Astrocyte of the cerebellum (primary cell): ENCODE data around the gene COA1.

Source experiments
- DNase-seq: peaks from one replicate; pipeline ENCODE4 v3.0.0-alpha.2; 2011; ENCODE audit warnings: low read depth
- H3K4me3 ChIP-seq: 2 replicates; pipeline ENCODE4 v1.5.1; 2011; ENCODE audit warnings: mild to moderate bottlenecking, low read depth, low read length, moderate library complexity
- CTCF ChIP-seq: IDR thresholded peaks from 2 replicates; pipeline ENCODE4 v1.5.1; 2012; ENCODE audit warnings: low read length, low read depth, moderate library complexity, mild to moderate bottlenecking; ENCODE audit errors: missing control alignments
- in situ Hi-C: cut with HindIII; loops from 2 replicates; pipeline ENCODE4 v1.10.0; 2017; ENCODE audit warnings: low sequenced_read_pairs

COA1 gene

GRCh38 chr7:43750016-43750887 lies 20.9 kb upstream of the COA1 start:
- in situ Hi-C loops: no loop called here
- DNase-seq: no peak
- TF ChIP-seq CTCF: no peak
- H3K4me3 ChIP-seq: no peak overlapping the region

- no peak for TF ChIP-seq CTCF
- in situ Hi-C loops: no loop called here
- no peak for DNase-seq
- H3K4me3 ChIP-seq: no peak overlapping the region
Observed at GRCh38 chr7:43749383-43749940, 20.1 kb upstream of the COA1 start.

- H3K4me3 ChIP-seq: no peak overlapping the region
- no peak for DNase-seq
- TF ChIP-seq CTCF: no peak
- in situ Hi-C loops: no loop called here
Observed at GRCh38 chr7:43747328-43748105, 18.2 kb upstream of the COA1 start.

GRCh38 chr7:43742692-43743091 lies 13.4 kb upstream of the COA1 start:
- no peak overlapping the region for H3K4me3 ChIP-seq
- in situ Hi-C loops: no loop called here
- TF ChIP-seq CTCF: no peak
- no peak for DNase-seq

- H3K4me3 ChIP-seq: no peak overlapping the region
- in situ Hi-C loops: no loop called here
- DNase-seq: no peak
- no peak for TF ChIP-seq CTCF
Observed at GRCh38 chr7:43737467-43738127, 8.3 kb upstream of the COA1 start.
